Activated CD4-positive, CD25-positive, alpha-beta regulatory T cell treated with anti-CD3 and anti-CD28 coated beads, Interleukin-2, amount 50 U/mL, for 72 hours (primary cell): ENCODE data around the gene SETD1B.
"Not testable (repeated sequence)": the region's sequence is repeated elsewhere in the genome, so short reads cannot be mapped to it uniquely, and the experiment has no call there.

ENCODE experiments used
- DNase-seq: peaks from one replicate; pipeline ENCODE4 v3.0.0; 2021

The SETD1B gene

GRCh38 chr12:121860257-121860656 lies 56.4 kb downstream of the SETD1B start:
- DNase-seq = no peak

- DNase-seq = not testable (repeated sequence)
Measured at GRCh38 chr12:121860699-121861098, 56.9 kb downstream of the SETD1B start.

GRCh38 chr12:121861636-121862254 lies 57.9 kb downstream of the SETD1B start:
- DNase-seq = no peak

- DNase-seq = no peak
Measured at GRCh38 chr12:121866331-121866730, 62.5 kb downstream of the SETD1B start.

GRCh38 chr12:121869229-121869628 lies 65.4 kb downstream of the SETD1B start:
- DNase-seq = not testable (repeated sequence)

- DNase-seq = no peak
Measured at GRCh38 chr12:121871467-121871866, 67.7 kb downstream of the SETD1B start.

GRCh38 chr12:121872546-121873215 lies 68.9 kb downstream of the SETD1B start:
- no peak for DNase-seq

GRCh38 chr12:121873216-121873569 lies 69.4 kb downstream of the SETD1B start:
- DNase-seq = no peak

GRCh38 chr12:121874071-121874470 lies 70.3 kb downstream of the SETD1B start:
- DNase-seq = no peak

GRCh38 chr12:121875582-121875981 lies 71.8 kb downstream of the SETD1B start:
- no peak for DNase-seq

- DNase-seq = not testable (repeated sequence)
Measured at GRCh38 chr12:121876080-121876447, 72.3 kb downstream of the SETD1B start.
